ENCODE results near the gene CNTN5. TPM values are rescaled to one million over a fixed set of nuclear protein-coding genes. Genes with fewer than 3 reads are reported as not detected.

Gene CNTN5
- total RNA-seq, 2 donors from 2014 or later, result not detected

GRCh38 chr11:99244613-99245012 lies 223.9 kb downstream of the CNTN5 start:
- H3K27me3 ChIP-seq, result no peaks in the 10 kb centered on the region
- no peak for DNase-seq
- H3K4me3 ChIP-seq, result no peak overlapping the region
- no peak overlapping the region for H3K27ac ChIP-seq
- no peaks in the 10 kb centered on the region for H3K4me1 ChIP-seq
- no peaks in the 10 kb centered on the region for H3K36me3 ChIP-seq
- intact Hi-C loops (cut with DNase I), result no loop called here
- no peaks in the 10 kb centered on the region for H3K9me3 ChIP-seq
- no peak overlapping the region for H3K9ac ChIP-seq (ENCODE audit: low read depth in 2 of 2, low read length in 2 of 2)
- no peak for TF ChIP-seq CTCF (IDR thresholded peaks at IDR 0.05)

- intact Hi-C loops (cut with DNase I), result no loop called here
- DNase-seq, result no peak
- H3K9ac ChIP-seq (ENCODE audit: low read depth in 2 of 2, low read length in 2 of 2), result no peak overlapping the region
- no peaks in the 10 kb centered on the region for H3K27me3 ChIP-seq
- no peak overlapping the region for H3K27ac ChIP-seq
- no peaks in the 10 kb centered on the region for H3K4me1 ChIP-seq
- H3K36me3 ChIP-seq, result no peaks in the 10 kb centered on the region
- no peak for TF ChIP-seq CTCF (IDR thresholded peaks at IDR 0.05)
- no peaks in the 10 kb centered on the region for H3K9me3 ChIP-seq
- H3K4me3 ChIP-seq, result no peak overlapping the region
These were observed 225.4 kb downstream of the CNTN5 start for GRCh38 chr11:99246199-99246598.

GRCh38 chr11:99256614-99257013 lies 235.9 kb downstream of the CNTN5 start:
- intact Hi-C loops (cut with DNase I), result no loop called here
- no peak overlapping the region for H3K9ac ChIP-seq (ENCODE audit: low read depth in 2 of 2, low read length in 2 of 2)
- H3K4me1 ChIP-seq, result no peaks in the 10 kb centered on the region
- no peaks in the 10 kb centered on the region for H3K27me3 ChIP-seq
- H3K27ac ChIP-seq, result no peak overlapping the region
- TF ChIP-seq CTCF (IDR thresholded peaks at IDR 0.05), result no peak
- no peak for DNase-seq
- no peaks in the 10 kb centered on the region for H3K9me3 ChIP-seq
- H3K4me3 ChIP-seq, result no peak overlapping the region
- H3K36me3 ChIP-seq, result no peaks in the 10 kb centered on the region

- no peak overlapping the region for H3K4me3 ChIP-seq
- H3K27me3 ChIP-seq, result no peaks in the 10 kb centered on the region
- intact Hi-C loops (cut with DNase I), result no loop called here
- DNase-seq, result no peak
- no peak overlapping the region for H3K9ac ChIP-seq (ENCODE audit: low read depth in 2 of 2, low read length in 2 of 2)
- H3K36me3 ChIP-seq, result no peaks in the 10 kb centered on the region
- no peaks in the 10 kb centered on the region for H3K9me3 ChIP-seq
- no peaks in the 10 kb centered on the region for H3K4me1 ChIP-seq
- TF ChIP-seq CTCF (IDR thresholded peaks at IDR 0.05), result no peak
- no peak overlapping the region for H3K27ac ChIP-seq
These were observed 236.4 kb downstream of the CNTN5 start for GRCh38 chr11:99257131-99257530.

- Histone ChIP-seq H3K36me3 (no peaks in the 10 kb centered on the region), H3K27me3 (no peaks in the 10 kb centered on the region), H3K4me1 (no peaks in the 10 kb centered on the region), H3K9me3 (no peaks in the 10 kb centered on the region), H3K4me3 (no peak overlapping the region), H3K27ac (no peak overlapping the region), H3K9ac (ENCODE audit: low read depth in 2 of 2, low read length in 2 of 2) (no peak overlapping the region)
- TF ChIP-seq CTCF (IDR thresholded peaks at IDR 0.05), result no peak
- no peak for DNase-seq
- intact Hi-C loops (cut with DNase I), result no loop called here
These were observed 239.9 kb downstream of the CNTN5 start for GRCh38 chr11:99260696-99261095.

GRCh38 chr11:99268886-99269285 lies 248.1 kb downstream of the CNTN5 start:
- Histone ChIP-seq H3K9me3 (no peaks in the 10 kb centered on the region), H3K36me3 (no peaks in the 10 kb centered on the region), H3K9ac (ENCODE audit: low read depth in 2 of 2, low read length in 2 of 2) (no peak overlapping the region), H3K4me3 (no peak overlapping the region), H3K4me1 (no peaks in the 10 kb centered on the region), H3K27me3 (no peaks in the 10 kb centered on the region), H3K27ac (no peak overlapping the region)
- no peak for DNase-seq
- TF ChIP-seq CTCF (IDR thresholded peaks at IDR 0.05), result no peak
- intact Hi-C loops (cut with DNase I), result no loop called here
